Neural progenitor cell (in vitro differentiated cells): ENCODE results near the gene ZNF581. TPM values are rescaled to one million over a fixed set of nuclear protein-coding genes. Genes with fewer than 3 reads are reported as not detected.
A peak's percentile ranks its signal among the peaks of the same experiment; 100 is the strongest.

Source experiments
- DNase-seq: peaks from one replicate; pipeline ENCODE4 v3.0.0-alpha.2; 2016; ENCODE audit warnings: low spot score
- H2AFZ ChIP-seq: fragments of 200-600 bp; sonication (generic); replicated peaks from 2 replicates; pipeline ENCODE4 v1.6.1; 2016; ENCODE audit warnings: antibody characterized with exemption
- H3F3A ChIP-seq: fragments of 200-600 bp; sonication (generic); 2 replicates; pipeline ENCODE4 v1.6.1; 2016; ENCODE audit warnings: antibody characterized with exemption, low read depth
- H3K27ac ChIP-seq: fragments of 200-600 bp; sonication (generic); 2 replicates; pipeline ENCODE4 v1.5.1; 2016; ENCODE audit warnings: mild to moderate bottlenecking
- H3K27me3 ChIP-seq: fragments of 200-600 bp; sonication (generic); 2 replicates; pipeline ENCODE4 v1.6.1; 2016; ENCODE audit warnings: mild to moderate bottlenecking, moderate library complexity
- H3K36me3 ChIP-seq: fragments of 200-600 bp; sonication (generic); 2 replicates; pipeline ENCODE4 v1.5.1; 2016
- H3K4me1 ChIP-seq: fragments of 200-600 bp; sonication (generic); 2 replicates; pipeline ENCODE4 v1.6.1; 2016; ENCODE audit warnings: mixed run types
- H3K4me2 ChIP-seq: fragments of 200-600 bp; sonication (generic); 2 replicates; pipeline ENCODE4 v1.6.1; 2016
- H3K4me3 ChIP-seq: fragments of 200-600 bp; sonication (generic); 2 replicates; pipeline ENCODE4 v1.5.1; 2016
- H3K79me2 ChIP-seq: fragments of 200-600 bp; sonication (generic); 2 replicates; pipeline ENCODE4 v1.6.1; 2016; ENCODE audit warnings: low read depth
- H3K9ac ChIP-seq: fragments of 200-600 bp; sonication (generic); 2 replicates; pipeline ENCODE4 v1.6.1; 2016
- H3K9me3 ChIP-seq: fragments of 200-600 bp; sonication (generic); 2 replicates; pipeline ENCODE4 v1.5.1; 2016; ENCODE audit warnings: low read depth
- H4K20me1 ChIP-seq: fragments of 200-600 bp; sonication (generic); 2 replicates; pipeline ENCODE4 v1.6.1; 2016; ENCODE audit warnings: low read depth
- H3K27ac Mint-ChIP-seq: 3 replicates; pipeline ENCODE4 v1.8.0; 2021; ENCODE audit warnings: mixed read lengths
- H3K27me3 Mint-ChIP-seq: 2 replicates; pipeline ENCODE4 v1.8.0; 2022; ENCODE audit warnings: low read depth, mild to moderate bottlenecking, inconsistent platforms, moderate library complexity, mixed read lengths; ENCODE audit not compliant: insufficient read depth
- H3K36me3 Mint-ChIP-seq: 3 replicates; pipeline ENCODE4 v1.8.0; 2021; ENCODE audit warnings: mixed read lengths
- H3K4me1 Mint-ChIP-seq: 3 replicates; pipeline ENCODE4 v1.8.0; 2021; ENCODE audit warnings: mixed read lengths
- H3K4me3 Mint-ChIP-seq: 3 replicates; pipeline ENCODE4 v1.8.0; 2021; ENCODE audit warnings: mild to moderate bottlenecking, moderate library complexity, mixed read lengths
- H3K9me3 Mint-ChIP-seq: 3 replicates; pipeline ENCODE4 v1.8.0; 2020; ENCODE audit warnings: mixed read lengths
- CTCF ChIP-seq: fragments of 200-600 bp; sonication (generic); IDR thresholded peaks from 2 replicates; pipeline ENCODE4 v1.5.1; 2017; ENCODE audit warnings: antibody characterized with exemption, mild to moderate bottlenecking
- EZH2 ChIP-seq: fragments of 200-600 bp; sonication (generic); IDR thresholded peaks from 2 replicates; pipeline ENCODE4 v1.6.1; 2017; ENCODE audit warnings: antibody characterized with exemption, mild to moderate bottlenecking, moderate library complexity
- EZH2phosphoT487 ChIP-seq: fragments of 200-600 bp; sonication (generic); IDR thresholded peaks from 2 replicates; pipeline ENCODE4 v1.6.1; 2017; ENCODE audit warnings: antibody characterized with exemption
- total RNA-seq: library from RNA; depleted of rRNA; stranded (reverse); fragments of >200 nt; gene quantifications from 2 replicates; pipeline ENCODE4 v1.2.3, GENCODE V29; 2015; ENCODE audit warnings: low replicate concordance

ZNF581 gene
- total RNA-seq, 1 donor from 2014 or later: 12.2 TPM

GRCh38 chr19:55635856-55636440, 7.5 kb upstream of the ZNF581 start:
- H3K9me3 ChIP-seq: no peaks in the 10 kb centered on the region
- no peaks in the 10 kb centered on the region for H3K27me3 ChIP-seq
- peak overlapping the region; percentile 88 for H3K4me3 ChIP-seq
- Mint-ChIP-seq H3K36me3 (peaks cover 7% of the 10 kb centered on the region), H3K27me3 (peaks cover 21% of the 10 kb centered on the region), H3K27ac (peak overlapping the region; percentile 97), H3K4me3 (peak overlapping the region; percentile 97), H3K9me3 (no peaks in the 10 kb centered on the region), H3K4me1 (peaks cover 36% of the 10 kb centered on the region)
- DNase-seq: no peak
- peaks cover 6% of the 10 kb centered on the region for H3K4me1 ChIP-seq
- H2AFZ ChIP-seq: no peak overlapping the region
- no peak overlapping the region for H3K27ac ChIP-seq
- peaks cover 16% of the 10 kb centered on the region for H4K20me1 ChIP-seq
- TF ChIP-seq EZH2phosphoT487 (no peak), EZH2 (no peak), CTCF (no peak)
- H3K4me2 ChIP-seq: peak overlapping the region; percentile 99
- H3K36me3 ChIP-seq: no peaks in the 10 kb centered on the region
- H3K9ac ChIP-seq: peak overlapping the region; percentile 94
- peaks cover 38% of the 10 kb centered on the region for H3F3A ChIP-seq
- H3K79me2 ChIP-seq: peaks cover 53% of the 10 kb centered on the region

GRCh38 chr19:55636723-55637122, 6.7 kb upstream of the ZNF581 start:
- H3K36me3 Mint-ChIP-seq: peaks cover 7% of the 10 kb centered on the region
- TF ChIP-seq CTCF (no peak), EZH2phosphoT487 (no peak), EZH2 (no peak)
- Histone ChIP-seq H2AFZ (no peak overlapping the region), H3K4me2 (peak overlapping the region; percentile 99), H3K4me1 (peaks cover 8% of the 10 kb centered on the region), H3F3A (peaks cover 46% of the 10 kb centered on the region), H3K9ac (no peak overlapping the region), H3K27ac (no peak overlapping the region), H3K4me3 (no peak overlapping the region), H3K27me3 (no peaks in the 10 kb centered on the region), H3K36me3 (no peaks in the 10 kb centered on the region), H3K79me2 (peaks cover 61% of the 10 kb centered on the region), H4K20me1 (peaks cover 16% of the 10 kb centered on the region), H3K9me3 (no peaks in the 10 kb centered on the region)
- no peak for DNase-seq
- no peaks in the 10 kb centered on the region for H3K9me3 Mint-ChIP-seq
- H3K4me1 Mint-ChIP-seq: peaks cover 41% of the 10 kb centered on the region
- H3K4me3 Mint-ChIP-seq: peak overlapping the region; percentile 97
- no peak overlapping the region for H3K27ac Mint-ChIP-seq
- peaks cover 21% of the 10 kb centered on the region for H3K27me3 Mint-ChIP-seq

- no peak overlapping the region for H3K4me3 ChIP-seq
- peaks cover 16% of the 10 kb centered on the region for H3K4me1 ChIP-seq
- peaks cover 16% of the 10 kb centered on the region for H4K20me1 ChIP-seq
- H3K9me3 ChIP-seq: no peaks in the 10 kb centered on the region
- TF ChIP-seq EZH2phosphoT487 (no peak), CTCF (no peak)
- H3K27me3 ChIP-seq: no peaks in the 10 kb centered on the region
- Mint-ChIP-seq H3K4me3 (peak overlapping the region; percentile 77), H3K4me1 (peaks cover 40% of the 10 kb centered on the region), H3K27ac (no peak overlapping the region), H3K9me3 (no peaks in the 10 kb centered on the region), H3K36me3 (peaks cover 7% of the 10 kb centered on the region), H3K27me3 (peaks cover 24% of the 10 kb centered on the region)
- H3K36me3 ChIP-seq: no peaks in the 10 kb centered on the region
- no peak overlapping the region for H3K27ac ChIP-seq
- no peak overlapping the region for H3K9ac ChIP-seq
- no peak overlapping the region for H3K4me2 ChIP-seq
- no peak for DNase-seq
- no peak overlapping the region for H2AFZ ChIP-seq
- H3K79me2 ChIP-seq: peaks cover 69% of the 10 kb centered on the region
- peaks cover 49% of the 10 kb centered on the region for H3F3A ChIP-seq
These were observed 5.9 kb upstream of the ZNF581 start for GRCh38 chr19:55637534-55637933.
